Measurements from ENCODE around the gene LHX3.

DNA sequence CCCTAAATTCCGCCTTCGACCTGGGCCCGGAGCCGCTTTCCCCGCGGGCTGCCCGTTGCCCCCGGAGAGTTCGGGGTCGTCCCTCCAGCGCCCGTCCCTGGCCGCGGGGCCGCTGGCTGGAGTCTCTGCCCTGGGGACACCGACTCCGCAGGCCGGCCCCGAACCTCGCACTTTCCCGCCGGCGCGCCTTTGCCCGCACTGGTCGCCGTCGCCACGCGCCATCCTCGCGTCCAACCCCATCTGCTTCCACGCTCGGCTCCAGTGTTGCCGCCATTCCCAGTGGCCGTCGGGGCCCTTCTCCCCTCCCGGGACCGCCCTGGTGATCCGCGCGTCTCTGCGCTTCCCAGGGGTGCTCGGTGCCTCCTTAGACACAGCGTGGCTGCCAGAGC is 11.0 kb downstream of the LHX3 start:
- TF ChIP-seq POLR2A (IDR thresholded peaks at IDR 0.05; ENCODE audit: low read depth, low read length): no peak
- TF ChIP-seq CTCF (conservative IDR thresholded peaks at IDR 0.05; ENCODE audit: low read depth, low read length): no peak
- no peak for TF ChIP-seq MXI1 (IDR thresholded peaks at IDR 0.05; ENCODE audit: borderline replicate concordance, low read depth, low read length)
- TF ChIP-seq CEBPB (IDR thresholded peaks at IDR 0.05; ENCODE audit: low read depth, low read length): no peak
- TF ChIP-seq ELK1 (IDR thresholded peaks at IDR 0.05; ENCODE audit: borderline replicate concordance, low read depth, low read length): no peak
- TF ChIP-seq MAZ (IDR thresholded peaks at IDR 0.05; ENCODE audit: borderline replicate concordance, low read depth, low read length): no peak
- TF ChIP-seq BHLHE40 (IDR thresholded peaks at IDR 0.05; ENCODE audit: low read depth, low read length): no peak
- TF ChIP-seq MAFK (IDR thresholded peaks at IDR 0.05; ENCODE audit: low read depth, low read length): no peak
- TF ChIP-seq RAD21 (IDR thresholded peaks at IDR 0.05; ENCODE audit: low read length): no peak

Data from IMR-90 (cell line).